GM12878 (cell line): ENCODE results near the gene PCDHGA6.

ENCODE experiments used
- CEBPB ChIP-seq, 2 experiments: fragments of 150-350 bp in 1 of 2; IDR thresholded peaks; 2 replicates each; pipeline ENCODE4 v1.6.1; 2012 to 2014; ENCODE audit warnings: low read depth in 2 of 2, low read length in 2 of 2, borderline replicate concordance in 1 of 2, inconsistent platforms in 1 of 2
- CTCF ChIP-seq, 3 experiments: IDR thresholded peaks in 2 of 3; conservative IDR thresholded peaks in 1 of 3; 2 replicates each; pipeline ENCODE4 v1.5.1; 2011; ENCODE audit warnings: low read depth in 3 of 3, low read length in 3 of 3, mild to moderate bottlenecking in 3 of 3, control low read depth in 2 of 3, moderate library complexity in 2 of 3, inconsistent platforms in 1 of 3, mixed read lengths in 1 of 3; ENCODE audit not compliant: control insufficient read depth in 2 of 3, insufficient read depth in 1 of 3; ENCODE audit errors: extremely low read depth in 1 of 3
- GATAD2B ChIP-seq: fragments of 450-650 bp; conservative IDR thresholded peaks from 2 replicates; pipeline ENCODE4 v1.6.1; 2017; ENCODE audit warnings: low read depth, mild to moderate bottlenecking, moderate library complexity
- MEF2B ChIP-seq: fragments of 450-650 bp; IDR thresholded peaks from 2 replicates; pipeline ENCODE4 v1.6.1; 2018; ENCODE audit warnings: mild to moderate bottlenecking, moderate library complexity; ENCODE audit not compliant: partially characterized antibody, poor library complexity, severe bottlenecking
- MXI1 ChIP-seq: fragments of 150-350 bp; IDR thresholded peaks from 2 replicates; pipeline ENCODE4 v1.6.1; 2011; ENCODE audit warnings: low read depth, mild to moderate bottlenecking, inconsistent platforms, low read length, improper control_type of control experiment
- POLR2A ChIP-seq: IDR thresholded peaks from 2 replicates; pipeline ENCODE4 v1.6.1; 2011; ENCODE audit warnings: low read depth, mild to moderate bottlenecking, low read length
- ZNF687 ChIP-seq: fragments of 450-650 bp; IDR thresholded peaks from 2 replicates; pipeline ENCODE4 v1.6.1; 2017; ENCODE audit warnings: mild to moderate bottlenecking, moderate library complexity

- no peak for TF ChIP-seq ZNF687
- TF ChIP-seq MEF2B, result no peak
- TF ChIP-seq CEBPB (IDR thresholded peaks at IDR 0.05; ENCODE audit: borderline replicate concordance in 1 of 2, low read depth in 2 of 2, low read length in 2 of 2), result no peak
- no peak for TF ChIP-seq MXI1
- no peak for TF ChIP-seq CTCF (IDR thresholded peaks at IDR 0.05 in 2 of 3, conservative IDR thresholded peaks at IDR 0.05 in 1 of 3; ENCODE audit: control insufficient read depth in 2 of 3, extremely low read depth in 1 of 3, insufficient read depth in 1 of 3, low read depth in 3 of 3, low read length in 3 of 3)
- TF ChIP-seq POLR2A, result no peak
- no peak for TF ChIP-seq GATAD2B
Observed at GRCh38 chr5:141389153-141390042, 15.7 kb downstream of the PCDHGA6 start.
